Amygdala (tissue), 56 donors: ENCODE measurements around the gene CTU1.

Source experiments
- DNase-seq, 56 donors: peaks; one replicate each; lab custom pipeline; 2025; lab: John Stamatoyannopoulos, UW

CTU1 gene

GRCh38 chr19:51111606-51112005 lies 3.4 kb upstream of the CTU1 start:
- DNase-seq = no peak

- no peak for DNase-seq
Measured at GRCh38 chr19:51110666-51110971, 2.4 kb upstream of the CTU1 start.

GRCh38 chr19:51108805-51109146 lies 567 bp upstream of the CTU1 start:
- peak in 13 of 56 donors; percentile 64 to 93 (median 82) for DNase-seq

- peak in 2 of 56 donors; percentile 37 to 49 for DNase-seq
Measured at GRCh38 chr19:51107406-51108065, 673 bp downstream of the CTU1 start.

GRCh38 chr19:51103926-51104341 lies 4.3 kb downstream of the CTU1 start:
- no peak for DNase-seq

GRCh38 chr19:51102991-51103390 lies 5.2 kb downstream of the CTU1 start:
- no peak for DNase-seq

GRCh38 chr19:51101171-51101865 lies 6.9 kb downstream of the CTU1 start:
- no peak for DNase-seq

- no peak for DNase-seq
Measured at GRCh38 chr19:51100601-51101000, 7.6 kb downstream of the CTU1 start.

- DNase-seq = no peak
Measured at GRCh38 chr19:51099047-51099382, 9.2 kb downstream of the CTU1 start.

- no peak for DNase-seq
Measured at GRCh38 chr19:51098365-51099046, 9.7 kb downstream of the CTU1 start.

GRCh38 chr19:51097796-51098195 lies 10.4 kb downstream of the CTU1 start:
- no peak for DNase-seq

- DNase-seq = peak in 24 of 56 donors; percentile 1 to 68 (median 24)
Measured at GRCh38 chr19:51097166-51097738, 11.0 kb downstream of the CTU1 start.

GRCh38 chr19:51096473-51097165 lies 11.6 kb downstream of the CTU1 start:
- DNase-seq = no peak

GRCh38 chr19:51094696-51095279 lies 13.4 kb downstream of the CTU1 start:
- DNase-seq = peak in 5 of 56 donors; percentile 2 to 25 (median 5)

- DNase-seq = no peak
Measured at GRCh38 chr19:51093510-51094345, 14.5 kb downstream of the CTU1 start.

- peak in 4 of 56 donors; percentile 4 to 25 (median 8) for DNase-seq
Measured at GRCh38 chr19:51093101-51093500, 15.1 kb downstream of the CTU1 start.

GRCh38 chr19:51091895-51092873 lies 16.0 kb downstream of the CTU1 start:
- DNase-seq = no peak

GRCh38 chr19:51091126-51091525 lies 17.1 kb downstream of the CTU1 start:
- no peak for DNase-seq

GRCh38 chr19:51090471-51090870 lies 17.7 kb downstream of the CTU1 start:
- no peak for DNase-seq
